WTC11 (cell line): ENCODE results near the gene RLN2. TPM values are rescaled to one million over a fixed set of nuclear protein-coding genes. Genes with fewer than 3 reads are reported as not detected.

Experiments
- ATAC-seq: fragments of 200-7000 bp; cut with Tn5 transposase; 2 replicates; pipeline ENCODE4 v1.10.0; 2021; ENCODE audit warnings: mild to moderate bottlenecking, moderate library complexity
- CTCF ChIA-PET: fragments of 300-600 bp; sonication (Branson Sonifier 250); formaldehyde crosslinking; loops from one replicate; lab custom pipeline; 2021; ENCODE audit warnings: antibody characterized with exemption; lab: Charles Lee
- POLR2A ChIA-PET: fragments of 350-600 bp; sonication (Branson Sonifier 250); formaldehyde crosslinking; loops from one replicate; lab custom pipeline; 2021; ENCODE audit warnings: antibody characterized with exemption; lab: Charles Lee
- DNase-seq: peaks from one replicate; pipeline ENCODE4 v3.0.0; 2021; ENCODE audit warnings: low spot score
- H3K27ac Mint-ChIP-seq: 2 replicates; pipeline ENCODE4 v1.8.0; 2021; ENCODE audit warnings: mixed read lengths
- H3K27me3 Mint-ChIP-seq: 2 replicates; pipeline ENCODE4 v1.8.0; 2021; ENCODE audit warnings: low read depth, mild to moderate bottlenecking, moderate library complexity, mixed read lengths
- H3K36me3 Mint-ChIP-seq: 2 replicates; pipeline ENCODE4 v1.8.0; 2021; ENCODE audit warnings: mixed read lengths
- H3K4me1 Mint-ChIP-seq: 2 replicates; pipeline ENCODE4 v1.8.0; 2022; ENCODE audit warnings: mixed read lengths
- H3K4me3 Mint-ChIP-seq: 2 replicates; pipeline ENCODE4 v1.8.0; 2021; ENCODE audit warnings: mild to moderate bottlenecking, moderate library complexity, mixed read lengths
- H3K9me3 Mint-ChIP-seq: 2 replicates; pipeline ENCODE4 v1.8.0; 2021; ENCODE audit warnings: mixed read lengths
- FOXJ3 ChIP-seq: sonication (generic); formaldehyde crosslinking; IDR thresholded peaks from 2 replicates; pipeline ENCODE4 v1.9.0; 2021; ENCODE audit warnings: missing genetic modification reagents, mild to moderate bottlenecking, borderline replicate concordance
- FOXK1 ChIP-seq: sonication (generic); formaldehyde crosslinking; IDR thresholded peaks from 2 replicates; pipeline ENCODE4 v1.8.0; 2022; ENCODE audit warnings: mild to moderate bottlenecking, moderate library complexity, missing genetic modification reagents
- FOXP1 ChIP-seq: sonication (generic); formaldehyde crosslinking; IDR thresholded peaks from 2 replicates; pipeline ENCODE4 v1.8.0; 2022; ENCODE audit warnings: missing genetic modification reagents, mild to moderate bottlenecking, moderate library complexity, borderline replicate concordance
- GRHL2 ChIP-seq: fragments of 250-450 bp; sonication (Bioruptor Pico); IDR thresholded peaks from 2 replicates; pipeline ENCODE4 v1.8.0; 2022; ENCODE audit warnings: mild to moderate bottlenecking, moderate library complexity; ENCODE audit not compliant: insufficient replicate concordance, severe bottlenecking
- HMGA2 ChIP-seq: fragments of 250-450 bp; sonication (Bioruptor Pico); IDR thresholded peaks from 2 replicates; pipeline ENCODE4 v1.4.0; 2021; ENCODE audit warnings: mild to moderate bottlenecking, moderate library complexity
- MLX ChIP-seq: sonication (generic); formaldehyde crosslinking; IDR thresholded peaks from 2 replicates; pipeline ENCODE4 v1.8.1; 2023; ENCODE audit warnings: mild to moderate bottlenecking, missing genetic modification reagents, moderate library complexity
- NFATC4 ChIP-seq: fragments of 250-450 bp; sonication (Bioruptor Pico); IDR thresholded peaks from 2 replicates; pipeline ENCODE4 v1.9.0; 2021; ENCODE audit warnings: mild to moderate bottlenecking
- NFE2L1 ChIP-seq: sonication (generic); formaldehyde crosslinking; IDR thresholded peaks from 2 replicates; pipeline ENCODE4 v1.8.1; 2023; ENCODE audit warnings: missing genetic modification reagents
- NR1H2 ChIP-seq: sonication (generic); formaldehyde crosslinking; IDR thresholded peaks from 2 replicates; pipeline ENCODE4 v1.9.0; 2021; ENCODE audit warnings: mild to moderate bottlenecking, moderate library complexity, missing genetic modification reagents
- NR3C1 ChIP-seq: sonication (generic); formaldehyde crosslinking; conservative IDR thresholded peaks from 2 replicates; pipeline ENCODE4 v1.8.1; 2023; ENCODE audit warnings: low read depth, mild to moderate bottlenecking, missing genetic modification reagents
- PRRX2 ChIP-seq: fragments of 250-450 bp; sonication (Bioruptor Pico); IDR thresholded peaks from 2 replicates; pipeline ENCODE4 v1.8.0; 2021; ENCODE audit warnings: mild to moderate bottlenecking
- SMAD3 ChIP-seq: sonication (generic); formaldehyde crosslinking; IDR thresholded peaks from 2 replicates; pipeline ENCODE4 v1.8.0; 2022; ENCODE audit warnings: missing genetic modification reagents, mild to moderate bottlenecking, borderline replicate concordance
- TEAD4 ChIP-seq: sonication (generic); formaldehyde crosslinking; IDR thresholded peaks from 2 replicates; pipeline ENCODE4 v1.8.0; 2022; ENCODE audit warnings: mild to moderate bottlenecking, missing genetic modification reagents
- TP53 ChIP-seq: sonication (generic); formaldehyde crosslinking; IDR thresholded peaks from 2 replicates; pipeline ENCODE4 v1.8.1; 2023; ENCODE audit warnings: mild to moderate bottlenecking, missing genetic modification reagents
- ZBTB21 ChIP-seq: sonication (generic); formaldehyde crosslinking; IDR thresholded peaks from 2 replicates; pipeline ENCODE4 v1.8.1; 2023; ENCODE audit warnings: mild to moderate bottlenecking, missing genetic modification reagents, borderline replicate concordance
- ZMAT4 ChIP-seq: fragments of 250-450 bp; sonication (Bioruptor Pico); IDR thresholded peaks from 2 replicates; pipeline ENCODE4 v1.9.0; 2021; ENCODE audit warnings: mild to moderate bottlenecking
- ZNF263 ChIP-seq: sonication (generic); formaldehyde crosslinking; IDR thresholded peaks from 2 replicates; pipeline ENCODE4 v1.8.1; 2022; ENCODE audit warnings: low read depth, mild to moderate bottlenecking, moderate library complexity, missing genetic modification reagents
- ZNF423 ChIP-seq: fragments of 250-450 bp; sonication (Bioruptor Pico); IDR thresholded peaks from 2 replicates; pipeline ENCODE4 v2.1.2; 2022; ENCODE audit warnings: mild to moderate bottlenecking, moderate library complexity
- ZNF512 ChIP-seq: sonication (generic); formaldehyde crosslinking; IDR thresholded peaks from 2 replicates; pipeline ENCODE4 v1.8.1; 2022; ENCODE audit warnings: missing genetic modification reagents, borderline replicate concordance
- total RNA-seq: library from RNA; stranded (reverse); gene quantifications from 3 replicates; pipeline ENCODE4 v1.2.3, GENCODE V29; 2021
- TF ChIP-seq, protein P1 (sequence below): sonication (generic); formaldehyde crosslinking; IDR thresholded peaks from 2 replicates; pipeline ENCODE4 v1.8.1; 2022; ENCODE audit warnings: low read depth, missing genetic modification reagents, borderline replicate concordance

The RLN2 gene
- total RNA-seq, 1 experiment from 2014 or later: 4.0 TPM

DNA sequence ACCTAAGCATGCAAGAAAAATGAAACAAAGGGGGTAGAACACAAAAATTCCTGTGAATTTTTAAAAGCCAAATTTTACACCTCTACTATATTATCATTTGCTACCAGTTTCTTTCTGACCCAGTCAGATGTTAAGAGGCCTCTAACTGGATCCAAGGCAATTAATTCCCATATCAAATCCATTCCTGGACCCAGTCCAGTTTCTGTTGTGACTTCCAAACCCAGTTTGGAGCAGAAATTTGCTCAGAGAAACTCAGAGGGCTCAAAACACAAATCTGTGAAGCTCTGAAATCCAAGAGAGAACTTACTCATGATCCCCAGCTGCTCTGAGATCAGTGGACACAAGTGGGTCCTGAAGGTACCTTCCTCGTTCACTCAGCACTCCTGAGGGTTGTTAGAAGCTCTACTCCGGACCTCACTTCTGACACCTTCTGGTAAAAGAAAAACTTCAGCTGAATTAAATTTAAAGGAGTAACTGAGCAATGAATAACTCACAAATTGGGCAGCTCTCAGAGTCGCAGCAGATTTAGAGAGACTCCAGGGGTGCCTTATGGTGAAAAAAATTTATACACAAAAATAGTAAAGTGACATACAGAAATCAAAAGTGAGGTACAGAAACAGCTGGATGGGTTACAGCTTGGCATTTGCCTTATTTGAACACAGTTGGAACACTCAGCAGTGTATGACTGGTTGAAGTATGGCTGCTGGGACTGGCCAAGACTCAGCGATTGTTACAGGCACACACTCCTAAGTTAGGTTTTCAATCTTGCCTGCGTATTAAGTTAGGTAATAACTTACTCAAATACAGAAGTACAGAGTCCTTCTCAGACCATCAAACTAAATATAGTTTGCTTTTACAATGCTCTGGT, 40.9 kb downstream of the RLN2 start:
- H3K27ac Mint-ChIP-seq: no peak overlapping the region
- no peak overlapping the region for H3K4me3 Mint-ChIP-seq
- H3K27me3 Mint-ChIP-seq: no peaks in the 10 kb centered on the region
- POLR2A ChIA-PET: interaction anchor here (0.5 kb wide), 1 partner anchor 522 kb away, joined by 7 read pairs; no protein-coding TSS in a partner anchor
- CTCF ChIA-PET: interaction anchor here (0.9 to 1.2 kb wide), 5 partner anchors 57 to 504 kb away, joined by 3 to 12 read pairs (median 4); no protein-coding TSS in a partner anchor
- peaks cover 17% of the 10 kb centered on the region for H3K9me3 Mint-ChIP-seq
- peak; percentile 73 for ATAC-seq
- no peak for DNase-seq
- peaks cover 9% of the 10 kb centered on the region for H3K4me1 Mint-ChIP-seq
- H3K36me3 Mint-ChIP-seq: peaks cover 8% of the 10 kb centered on the region
- TF ChIP-seq TP53 (CRISPR knock-in tag) (no peak), ZNF263 (CRISPR knock-in tag) (no peak), NR3C1 (CRISPR knock-in tag) (no peak), PRRX2 (no peak), MLX (CRISPR knock-in tag) (no peak), ZBTB21 (CRISPR knock-in tag) (no peak), NR1H2 (CRISPR knock-in tag) (no peak), ZMAT4 (no peak), FOXK1 (CRISPR knock-in tag) (no peak), NFATC4 (no peak), FOXJ3 (CRISPR knock-in tag) (no peak), ZNF512 (CRISPR knock-in tag) (no peak), TEAD4 (CRISPR knock-in tag) (no peak), FOXP1 (CRISPR knock-in tag) (no peak), HMGA2 (CRISPR knock-in tag) (no peak), ZNF423 (CRISPR knock-in tag) (no peak), GRHL2 (CRISPR knock-in tag) (no peak), NFE2L1 (CRISPR knock-in tag) (no peak), SMAD3 (no peak)
- TF ChIP-seq, protein P1, sequence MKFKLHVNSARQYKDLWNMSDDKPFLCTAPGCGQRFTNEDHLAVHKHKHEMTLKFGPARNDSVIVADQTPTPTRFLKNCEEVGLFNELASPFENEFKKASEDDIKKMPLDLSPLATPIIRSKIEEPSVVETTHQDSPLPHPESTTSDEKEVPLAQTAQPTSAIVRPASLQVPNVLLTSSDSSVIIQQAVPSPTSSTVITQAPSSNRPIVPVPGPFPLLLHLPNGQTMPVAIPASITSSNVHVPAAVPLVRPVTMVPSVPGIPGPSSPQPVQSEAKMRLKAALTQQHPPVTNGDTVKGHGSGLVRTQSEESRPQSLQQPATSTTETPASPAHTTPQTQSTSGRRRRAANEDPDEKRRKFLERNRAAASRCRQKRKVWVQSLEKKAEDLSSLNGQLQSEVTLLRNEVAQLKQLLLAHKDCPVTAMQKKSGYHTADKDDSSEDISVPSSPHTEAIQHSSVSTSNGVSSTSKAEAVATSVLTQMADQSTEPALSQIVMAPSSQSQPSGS (CRISPR knock-in tag): no peak

Other genes with a start within 250 kb of the RLN2 start
- gene INSL6, start 119.1 kb downstream of the RLN2 start, total RNA-seq: not detected in 3 replicates
- not detected in 3 replicates for gene INSL4, start 73.3 kb downstream of the RLN2 start, total RNA-seq
- gene RLN1, start 35.2 kb upstream of the RLN2 start, total RNA-seq: 0.66 to 0.89 TPM (median 0.87 TPM) in 3 replicates
- gene PLGRKT, start 133.2 kb upstream of the RLN2 start, total RNA-seq: 19.2 to 26.3 TPM (median 25.0 TPM) in 3 replicates
- 0.05 to 0.42 TPM (median 0.21 TPM) in 3 replicates for gene CD274, start 145.8 kb upstream of the RLN2 start, total RNA-seq
- gene PDCD1LG2, start 205.8 kb upstream of the RLN2 start, total RNA-seq: not detected in 3 replicates